HG03064 (cell line): ENCODE measurements around the gene TMEM117.

Source experiments
- ATAC-seq: cut with Tn5 transposase; IDR thresholded peaks from one replicate; pipeline ENCODE4 v1.9.1; 2021; ENCODE audit warnings: low read depth; ENCODE audit not compliant: unreplicated experiment

TMEM117 gene

GRCh38 chr12:44428825-44429224, 592.9 kb downstream of the TMEM117 start:
- ATAC-seq, result no peak

GRCh38 chr12:44431647-44432343, 595.9 kb downstream of the TMEM117 start:
- peak; percentile 66 for ATAC-seq

- ATAC-seq, result no peak
These were observed 597.8 kb downstream of the TMEM117 start for GRCh38 chr12:44433659-44434058.

- no peak for ATAC-seq
These were observed 600.9 kb downstream of the TMEM117 start for GRCh38 chr12:44436756-44437155.
